Measurements from ENCODE around the gene SMPDL3A.

DNA sequence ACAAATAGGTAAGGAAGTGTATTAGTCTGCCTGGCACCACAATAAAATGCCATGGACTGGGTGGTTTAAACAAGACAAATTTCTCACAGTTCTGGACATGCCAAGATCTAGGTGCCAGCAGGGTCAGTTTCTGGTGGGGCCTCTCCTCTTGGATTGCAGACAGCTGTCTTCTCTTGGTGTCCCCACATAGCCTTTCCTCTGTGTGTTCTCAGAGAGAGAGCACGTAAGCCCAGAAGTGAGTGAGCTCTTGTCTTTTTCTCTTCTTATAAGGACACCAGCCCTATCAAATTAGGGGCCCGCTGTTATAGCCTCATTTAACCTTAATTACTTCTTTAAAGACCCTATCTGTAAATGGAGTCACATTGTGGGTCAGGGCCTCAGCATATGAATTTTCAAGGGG, 28.3 kb downstream of the SMPDL3A start:
- TF ChIP-seq ZNF274 (IDR thresholded peaks at IDR 0.05; ENCODE audit: borderline replicate concordance, extremely low read depth, low read length) (no peak), KDM5A (IDR thresholded peaks at IDR 0.05; ENCODE audit: low read length) (no peak), POLR2AphosphoS5 (IDR thresholded peaks at IDR 0.05; ENCODE audit: low read depth, low read length) (no peak), POLR2A (IDR thresholded peaks at IDR 0.05; ENCODE audit: control extremely low read depth in 1 of 2, low read depth in 2 of 2, low read length in 2 of 2) (no peak), ATF3 (IDR thresholded peaks at IDR 0.05; ENCODE audit: insufficient read depth, low read depth, low read length) (no peak), EGR1 (IDR thresholded peaks at IDR 0.05; ENCODE audit: borderline replicate concordance, low read depth, low read length) (no peak), CHD2 (IDR thresholded peaks at IDR 0.05; ENCODE audit: low read length) (no peak)
- TF ChIP-seq, protein P1, sequence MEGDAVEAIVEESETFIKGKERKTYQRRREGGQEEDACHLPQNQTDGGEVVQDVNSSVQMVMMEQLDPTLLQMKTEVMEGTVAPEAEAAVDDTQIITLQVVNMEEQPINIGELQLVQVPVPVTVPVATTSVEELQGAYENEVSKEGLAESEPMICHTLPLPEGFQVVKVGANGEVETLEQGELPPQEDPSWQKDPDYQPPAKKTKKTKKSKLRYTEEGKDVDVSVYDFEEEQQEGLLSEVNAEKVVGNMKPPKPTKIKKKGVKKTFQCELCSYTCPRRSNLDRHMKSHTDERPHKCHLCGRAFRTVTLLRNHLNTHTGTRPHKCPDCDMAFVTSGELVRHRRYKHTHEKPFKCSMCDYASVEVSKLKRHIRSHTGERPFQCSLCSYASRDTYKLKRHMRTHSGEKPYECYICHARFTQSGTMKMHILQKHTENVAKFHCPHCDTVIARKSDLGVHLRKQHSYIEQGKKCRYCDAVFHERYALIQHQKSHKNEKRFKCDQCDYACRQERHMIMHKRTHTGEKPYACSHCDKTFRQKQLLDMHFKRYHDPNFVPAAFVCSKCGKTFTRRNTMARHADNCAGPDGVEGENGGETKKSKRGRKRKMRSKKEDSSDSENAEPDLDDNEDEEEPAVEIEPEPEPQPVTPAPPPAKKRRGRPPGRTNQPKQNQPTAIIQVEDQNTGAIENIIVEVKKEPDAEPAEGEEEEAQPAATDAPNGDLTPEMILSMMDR (IDR thresholded peaks at IDR 0.05; ENCODE audit: control extremely low read depth in 1 of 3, insufficient read depth in 1 of 3, low read depth in 1 of 3, low read length in 3 of 3): no peak

Data from H1 (cell line).